HT-29 (cell line): Measurements from ENCODE around the gene CAPN15. TPM values are rescaled to one million over a fixed set of nuclear protein-coding genes. Genes with fewer than 3 reads are reported as not detected.
"Not testable (repeated sequence)": the region's sequence is repeated elsewhere in the genome, so short reads cannot be mapped to it uniquely, and the experiment has no call there.

Source experiments
- DNase-seq: peaks from one replicate; pipeline ENCODE4 v3.0.0-alpha.2; 2015; ENCODE audit warnings: low spot score
- total RNA-seq: library from RNA; depleted of rRNA; stranded (reverse); fragments of >200 nt; shearing (Covaris generic); gene quantifications from 2 replicates; pipeline ENCODE4 v1.2.3, GENCODE V29; 2014

The CAPN15 gene
- total RNA-seq, 1 experiment from 2014 or later = 161 TPM

DNA sequence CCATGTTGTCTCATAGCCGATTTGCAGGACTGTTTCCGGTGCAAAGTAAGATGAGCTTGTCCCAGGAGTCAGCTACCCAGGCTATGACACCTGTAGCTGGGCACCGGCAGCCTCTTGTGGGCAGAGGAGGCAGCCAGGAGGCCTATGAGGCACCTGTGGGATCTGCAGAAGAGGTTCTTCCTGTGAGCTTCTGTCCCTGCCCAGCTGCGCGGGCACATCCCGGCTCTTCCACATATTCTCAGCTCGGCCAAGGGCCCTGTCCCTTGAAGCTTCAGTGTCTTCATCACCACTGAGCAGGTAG lies 21.3 kb upstream of the CAPN15 start:
- DNase-seq = no peak

DNA sequence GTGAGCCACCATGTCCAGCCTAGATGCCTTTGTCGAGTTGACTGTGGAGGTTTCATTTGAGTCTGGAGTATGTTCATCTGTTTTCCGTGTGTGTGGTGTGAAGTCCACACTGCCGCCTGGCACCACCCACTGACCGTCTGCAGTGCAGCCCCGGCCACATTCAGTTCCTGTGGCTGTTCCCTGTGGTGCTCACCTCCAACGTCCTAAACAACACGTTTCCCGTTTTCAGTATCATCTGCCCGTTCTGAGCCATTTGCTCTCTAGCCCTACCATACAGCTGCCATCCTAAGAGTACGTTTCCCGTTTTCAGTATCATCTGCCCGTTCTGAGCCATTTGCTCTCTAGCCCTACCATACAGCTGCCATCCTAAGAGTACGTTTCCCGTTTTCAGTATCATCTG lies 20.0 kb upstream of the CAPN15 start:
- not testable (repeated sequence) for DNase-seq

DNA sequence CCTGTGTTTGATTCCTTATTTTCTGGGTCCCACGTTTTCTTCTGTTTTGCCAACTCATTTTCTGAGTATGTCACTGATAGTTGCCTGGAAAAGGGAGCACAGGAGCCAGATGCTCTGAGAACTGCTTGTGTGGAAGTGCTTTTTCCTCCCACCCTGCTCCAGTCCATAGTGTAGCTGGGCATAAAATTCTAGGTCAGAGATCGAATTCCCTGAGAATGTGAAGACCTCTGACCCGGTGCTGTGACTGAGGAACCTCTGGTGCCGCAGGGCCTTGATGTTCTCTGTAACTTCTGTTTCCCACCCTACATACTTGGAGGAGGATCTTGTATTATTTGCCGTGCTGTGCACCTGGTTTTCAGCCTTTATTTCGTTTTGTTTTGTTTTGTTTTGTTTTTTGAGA lies 19.5 kb upstream of the CAPN15 start:
- no peak for DNase-seq

DNA sequence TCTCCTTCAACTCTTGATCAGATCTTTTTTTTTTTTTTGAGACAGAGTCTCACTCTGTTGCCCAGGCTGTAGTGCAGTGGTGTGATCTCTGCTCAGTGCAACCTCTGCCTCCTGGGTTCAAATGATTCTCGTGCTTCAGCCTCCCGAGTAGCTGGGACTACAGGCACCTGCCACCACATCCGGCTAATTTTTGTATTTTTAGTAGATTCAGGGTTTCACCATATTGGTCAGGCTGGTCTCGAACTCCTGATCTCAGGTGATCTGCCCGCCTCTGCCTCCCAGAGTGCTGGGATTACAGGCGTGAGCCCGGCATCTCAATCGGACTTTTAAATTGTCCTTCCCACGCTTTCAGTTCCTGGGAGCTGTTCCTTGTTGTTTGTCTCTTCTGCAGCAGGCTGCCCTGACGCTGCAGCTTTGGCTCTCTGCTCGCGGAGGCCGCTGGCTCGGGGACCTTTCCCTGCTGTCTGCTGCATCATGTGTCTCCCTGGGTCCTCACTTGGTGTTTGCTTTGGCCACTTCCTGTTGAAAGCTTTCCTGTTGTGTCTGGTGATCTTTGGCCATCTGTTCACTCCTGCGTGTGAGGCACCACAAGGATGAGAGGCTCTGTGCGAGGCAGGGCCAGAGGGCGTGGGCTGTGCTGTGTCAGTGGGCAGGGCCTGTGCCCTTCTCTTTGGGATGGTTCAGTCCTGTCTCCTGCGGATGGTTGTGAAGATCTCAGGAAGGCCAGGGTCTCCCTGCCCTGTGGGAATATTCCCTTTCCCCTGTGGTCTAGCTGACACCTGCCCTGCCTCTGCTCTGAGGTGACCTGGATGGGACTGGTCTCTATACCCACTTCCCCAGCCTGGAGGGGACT lies 18.4 kb upstream of the CAPN15 start:
- DNase-seq = no peak

DNA sequence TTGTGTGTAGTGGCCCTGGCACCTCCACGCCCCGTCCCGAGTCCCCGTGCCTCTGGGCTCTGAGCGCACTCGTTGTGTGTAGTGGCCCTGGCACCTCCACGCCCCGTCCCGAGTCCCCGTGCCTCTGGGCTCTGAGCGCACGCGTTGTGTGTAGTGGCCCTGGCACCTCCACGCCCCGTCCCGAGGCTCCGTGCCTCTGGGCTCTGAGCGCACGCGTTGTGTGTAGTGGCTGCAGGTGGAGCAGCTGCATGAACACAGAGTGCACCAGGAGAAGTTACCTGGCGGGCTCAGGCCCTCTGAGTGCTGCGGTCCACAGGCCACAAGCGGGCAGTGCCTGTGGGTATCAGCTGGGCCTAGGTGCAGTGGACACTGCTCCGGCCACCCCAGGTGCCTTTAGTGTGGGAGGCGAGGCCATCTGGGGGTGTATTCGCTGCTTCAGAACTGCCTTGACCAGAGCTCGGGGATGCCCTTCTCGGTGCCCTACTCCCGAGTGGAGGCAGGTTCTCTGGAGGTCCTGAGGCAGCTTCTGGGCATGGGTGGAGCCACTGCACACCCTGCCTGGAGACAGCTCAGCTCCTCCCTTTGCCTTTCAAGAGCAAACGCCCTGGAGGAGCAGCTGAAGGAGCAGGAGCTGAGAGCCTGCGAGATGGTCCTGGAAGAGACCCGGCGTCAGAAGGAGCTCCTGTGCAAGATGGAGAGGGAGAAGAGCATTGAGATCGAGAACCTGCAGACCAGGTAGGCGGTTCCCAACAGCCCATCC lies 17.3 kb upstream of the CAPN15 start:
- no peak for DNase-seq

DNA sequence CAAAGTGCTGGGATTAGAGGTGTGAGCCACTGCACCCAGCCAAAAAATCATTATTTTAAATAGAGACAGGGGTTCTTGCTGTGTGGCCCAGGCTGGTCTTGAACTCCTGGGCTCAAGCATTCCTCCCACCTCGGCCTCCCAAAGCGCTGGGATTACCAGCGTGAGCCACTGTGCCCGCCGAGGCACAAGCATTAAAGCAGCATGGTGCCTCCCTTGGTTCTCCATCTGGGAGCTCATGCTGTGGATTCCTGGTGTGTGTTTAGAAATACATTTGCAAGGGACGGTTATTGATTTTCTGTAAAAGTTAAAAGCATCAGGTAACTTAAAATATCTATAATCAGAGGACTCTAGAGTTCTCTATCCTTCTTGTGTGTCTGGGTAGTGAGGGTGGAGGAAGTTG lies 14.7 kb upstream of the CAPN15 start:
- DNase-seq = no peak

DNA sequence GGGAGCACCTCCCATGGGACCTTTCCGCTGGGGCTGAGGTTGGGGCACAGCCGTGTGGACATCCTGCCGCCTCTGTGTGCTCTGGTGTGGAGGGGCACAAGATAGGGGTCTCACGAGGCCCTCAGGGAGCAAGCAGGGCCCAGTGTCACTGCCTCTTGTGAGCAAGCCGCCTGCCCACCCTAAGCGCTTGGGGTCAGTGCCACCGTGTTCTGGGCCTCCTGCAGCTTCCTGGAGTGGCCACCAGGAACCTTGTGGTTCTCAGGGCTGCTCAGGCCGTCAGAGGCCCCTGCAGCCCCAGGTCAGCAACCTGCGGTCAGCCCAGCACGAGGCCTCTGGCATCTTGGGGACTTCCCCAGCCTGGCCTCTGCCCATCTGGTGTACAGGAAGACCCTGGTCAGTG lies 13.6 kb upstream of the CAPN15 start:
- DNase-seq = no peak

DNA sequence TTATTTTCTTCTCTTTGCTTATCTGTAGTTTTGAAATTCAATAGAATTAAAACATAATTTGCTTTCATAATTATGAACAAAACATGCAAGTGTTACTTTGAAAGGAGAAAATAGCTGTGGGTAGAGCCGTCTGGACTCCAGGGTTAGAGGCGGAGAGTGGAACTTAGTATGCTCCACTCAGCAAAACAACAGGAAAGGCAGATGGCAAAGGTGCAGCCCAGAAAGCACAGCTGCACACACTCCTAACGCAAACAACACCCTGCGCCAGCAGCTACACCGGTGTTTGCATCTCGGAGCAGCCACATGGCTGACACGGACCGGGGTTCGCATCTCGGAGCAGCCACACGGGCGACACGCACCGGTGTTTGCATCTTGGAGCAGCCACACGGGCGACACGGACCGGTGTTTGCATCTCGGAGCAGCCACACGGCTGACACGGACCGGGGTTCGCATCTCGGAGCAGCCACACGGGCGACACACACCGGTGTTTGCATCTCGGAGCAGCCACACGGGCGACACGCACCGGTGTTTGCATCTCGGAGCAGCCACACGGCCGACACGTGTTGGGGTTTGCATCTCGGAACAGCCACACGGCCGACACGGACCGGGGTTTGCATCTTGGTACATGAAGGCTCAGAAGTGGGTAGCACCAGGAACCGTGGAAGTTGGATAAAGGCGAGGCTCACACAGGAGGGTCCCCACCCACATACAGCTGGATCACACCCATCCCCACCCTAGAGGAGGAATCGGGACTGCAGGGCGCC lies 12.2 kb upstream of the CAPN15 start:
- no peak for DNase-seq

DNA sequence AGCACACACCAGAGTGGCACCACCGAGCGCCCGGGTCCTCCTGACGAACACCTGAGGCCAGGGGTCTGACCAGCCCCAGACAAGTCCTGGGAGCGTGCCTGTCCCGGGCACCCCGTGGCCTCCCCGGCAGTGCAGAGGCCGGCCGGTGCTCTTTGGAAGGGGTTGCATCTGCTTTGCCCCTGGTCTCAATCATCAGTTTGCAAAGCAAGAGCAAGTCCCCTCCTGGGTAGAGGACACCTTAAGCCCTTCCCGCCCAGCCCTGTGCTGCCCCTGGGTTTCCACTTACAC lies 11.6 kb upstream of the CAPN15 start:
- no peak for DNase-seq

DNA sequence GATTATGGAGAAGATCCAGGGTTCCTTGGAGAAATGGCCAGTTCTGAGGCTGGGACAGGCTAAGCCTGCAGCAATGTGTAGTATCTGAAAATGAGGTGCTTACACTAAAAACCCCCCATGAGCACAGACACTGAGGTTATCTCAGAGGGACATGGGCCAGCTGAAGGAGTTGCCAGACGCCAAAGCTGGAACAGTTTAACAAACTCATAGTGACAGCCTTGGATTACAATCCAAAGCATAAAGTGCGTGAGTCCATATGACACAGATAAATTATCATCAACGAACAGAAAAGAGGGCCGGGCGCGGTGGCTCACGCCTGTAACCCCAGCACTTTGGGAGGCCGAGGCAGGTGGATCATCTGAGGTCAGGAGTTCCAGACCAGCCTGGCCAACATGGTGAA lies 11.2 kb upstream of the CAPN15 start:
- DNase-seq = no peak

DNA sequence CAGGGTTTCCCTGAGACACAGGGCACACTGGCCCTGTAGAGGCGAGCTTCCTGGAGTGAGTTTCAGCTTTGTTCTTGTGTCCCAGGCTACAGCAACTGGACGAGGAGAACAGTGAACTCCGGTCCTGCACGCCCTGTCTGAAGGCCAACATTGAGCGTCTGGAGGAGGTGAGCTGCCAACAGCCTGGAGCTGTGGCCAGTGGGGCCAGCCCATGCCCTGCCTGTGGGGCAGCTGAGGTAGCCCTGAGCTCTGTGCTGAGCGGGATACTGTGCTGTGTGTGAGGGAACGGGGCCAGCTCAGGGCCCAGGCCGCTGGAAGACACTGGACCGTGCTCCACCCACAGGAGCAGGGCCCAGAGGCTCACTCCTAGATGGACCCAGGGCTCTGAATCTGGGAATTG lies 8.7 kb upstream of the CAPN15 start:
- no peak for DNase-seq

DNA sequence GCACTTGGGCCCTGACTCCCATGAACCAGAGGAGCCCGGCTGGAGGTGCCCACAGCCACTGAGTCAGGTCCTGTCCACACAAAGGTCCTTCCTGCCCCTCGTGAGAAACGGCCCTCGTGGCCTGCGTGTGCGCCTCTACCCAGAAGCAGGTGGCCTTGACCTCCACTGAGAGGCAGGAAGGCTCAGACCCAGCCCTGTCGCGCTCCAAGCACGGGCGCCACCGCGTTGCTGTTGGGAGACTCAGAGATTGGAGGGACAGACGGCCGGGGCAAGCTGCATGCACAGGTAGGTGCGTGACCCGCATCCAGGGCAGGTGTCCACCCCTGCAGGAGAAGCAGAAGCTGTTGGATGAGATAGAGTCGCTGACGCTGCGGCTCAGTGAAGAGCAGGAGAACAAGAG lies 8.1 kb upstream of the CAPN15 start:
- DNase-seq = no peak

DNA sequence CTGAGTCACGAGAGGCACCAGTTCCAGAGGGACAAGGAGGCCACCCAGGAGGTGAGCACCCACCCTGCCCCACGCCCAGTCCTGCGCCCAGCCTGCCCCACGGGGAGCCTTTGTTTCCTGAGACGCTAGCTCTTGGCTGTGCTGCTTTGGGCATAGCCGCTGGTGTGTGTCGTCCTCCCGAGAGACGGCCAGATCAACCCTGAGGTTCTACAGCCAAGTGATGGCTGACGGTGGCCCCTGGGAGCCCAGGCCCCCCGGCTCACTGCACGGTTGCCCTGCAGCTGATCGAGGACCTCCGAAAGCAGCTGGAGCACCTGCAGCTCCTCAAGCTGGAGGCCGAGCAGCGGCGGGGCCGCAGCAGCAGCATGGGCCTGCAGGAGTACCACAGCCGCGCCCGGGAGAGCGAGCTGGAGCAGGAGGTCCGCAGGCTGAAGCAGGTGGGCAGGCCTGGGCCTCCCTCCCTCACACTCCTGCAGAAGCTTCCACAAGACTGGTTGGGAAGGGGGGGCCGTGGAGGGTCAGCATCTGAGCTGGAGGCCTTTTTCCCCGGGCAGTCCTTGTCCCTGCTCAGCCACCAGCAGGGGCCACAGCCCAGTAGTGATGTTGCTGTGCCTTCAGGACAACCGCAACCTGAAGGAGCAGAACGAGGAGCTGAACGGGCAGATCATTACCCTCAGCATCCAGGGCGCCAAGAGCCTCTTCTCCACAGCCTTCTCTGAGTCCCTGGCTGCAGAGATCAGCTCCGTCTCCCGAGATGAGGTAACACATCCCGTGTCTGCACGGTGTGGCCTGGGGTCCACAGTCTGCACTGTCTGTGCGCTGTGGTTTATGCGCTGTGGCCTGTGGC lies 7.4 kb upstream of the CAPN15 start:
- no peak for DNase-seq

DNA sequence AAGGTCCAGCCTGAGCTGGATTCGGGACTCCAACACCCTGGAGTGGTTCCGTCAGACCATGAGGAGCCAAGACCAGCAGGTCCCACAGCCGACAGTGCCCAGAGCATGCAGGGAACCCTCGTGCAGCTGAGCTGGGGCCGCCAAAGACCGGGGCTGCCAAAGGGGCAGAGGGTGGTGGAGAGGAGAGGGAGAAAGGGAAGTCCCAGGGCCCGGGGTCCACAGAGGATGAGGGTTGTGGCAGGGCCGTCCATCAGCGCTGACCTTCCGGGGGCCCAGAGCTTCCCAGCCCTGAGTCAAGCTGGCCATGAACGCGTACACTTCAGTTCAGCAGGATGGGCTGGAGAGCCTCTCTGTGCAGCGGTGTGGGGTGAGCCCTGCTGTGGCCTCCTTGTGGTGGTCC lies 6.7 kb upstream of the CAPN15 start:
- no peak for DNase-seq

DNA sequence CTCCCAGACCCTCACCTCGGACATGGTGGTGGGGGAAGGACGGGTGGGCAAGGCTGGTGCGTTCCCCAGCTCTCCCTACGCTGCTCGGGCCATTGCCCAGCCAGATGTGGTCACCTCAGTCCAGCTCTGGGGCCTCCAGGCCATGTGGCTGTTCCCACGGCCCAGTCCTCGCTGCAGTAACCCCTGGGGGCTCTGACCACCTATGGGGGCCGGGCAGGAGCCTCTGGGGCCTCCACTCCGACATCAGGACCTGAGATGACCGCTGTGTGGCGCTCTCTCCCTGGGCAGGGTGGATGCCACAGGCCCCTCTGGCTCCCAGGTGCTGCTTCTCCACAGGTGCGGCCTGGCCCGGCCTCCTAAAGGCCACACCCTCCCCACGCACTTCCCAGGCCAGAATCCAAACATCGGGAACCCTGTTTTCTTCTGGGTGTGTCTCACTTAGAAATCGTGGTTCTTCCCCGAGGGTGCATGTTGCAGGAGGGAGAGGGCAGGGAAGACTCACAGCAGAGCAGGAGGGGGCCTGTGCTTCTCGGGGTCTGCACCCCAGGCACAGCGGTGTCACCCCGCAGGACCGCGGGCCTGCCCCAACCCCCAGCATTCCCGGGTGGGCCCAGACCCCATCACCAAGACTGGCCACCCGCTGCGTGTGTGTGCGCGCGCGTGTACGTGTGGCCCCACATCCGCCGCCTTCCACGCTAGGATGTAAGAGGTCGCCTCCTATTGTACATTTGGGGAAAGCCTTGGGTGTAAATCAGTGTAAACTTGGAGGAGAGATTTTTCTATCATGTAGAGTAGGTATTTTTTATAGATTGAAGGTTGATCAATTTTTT lies 5.9 kb upstream of the CAPN15 start:
- DNase-seq = peak; percentile 64

DNA sequence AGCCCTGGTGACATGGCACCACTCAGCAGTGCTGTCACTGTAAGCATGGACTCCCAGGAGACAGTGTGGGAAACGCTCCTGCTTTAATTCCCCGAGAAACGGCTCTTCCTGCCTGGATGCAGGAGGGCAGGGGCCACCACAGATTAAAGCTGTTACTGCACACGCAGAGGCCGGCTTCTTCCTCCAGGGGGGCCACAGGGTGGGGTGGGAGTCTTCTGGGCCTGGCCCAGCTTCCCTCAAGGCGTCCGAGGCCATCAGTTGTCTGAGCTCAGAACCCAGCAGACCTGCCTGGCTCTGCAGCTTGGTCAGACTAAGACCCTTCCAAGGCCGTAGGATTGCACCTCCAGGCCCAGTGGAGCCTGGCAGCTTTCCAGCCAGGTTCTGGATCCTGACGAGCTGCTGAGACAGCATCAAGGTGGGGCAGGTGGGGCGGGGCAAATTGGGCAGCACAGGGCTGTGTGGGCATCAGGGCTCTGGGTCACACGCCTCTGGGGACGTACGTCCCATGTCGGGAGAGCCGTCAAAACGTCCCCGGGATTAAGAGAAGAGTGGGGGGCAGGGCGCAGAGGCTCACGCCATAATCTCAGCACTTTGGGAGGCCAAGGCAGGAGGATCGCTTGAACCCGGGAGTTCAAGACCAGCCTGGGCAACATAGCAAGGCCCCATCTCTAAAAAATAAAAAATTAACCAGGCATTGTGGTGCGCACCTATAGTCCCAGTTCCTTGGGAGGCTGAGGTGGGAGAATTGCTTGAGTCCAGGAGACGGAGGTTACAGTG lies 5.0 kb upstream of the CAPN15 start:
- no peak for DNase-seq

DNA sequence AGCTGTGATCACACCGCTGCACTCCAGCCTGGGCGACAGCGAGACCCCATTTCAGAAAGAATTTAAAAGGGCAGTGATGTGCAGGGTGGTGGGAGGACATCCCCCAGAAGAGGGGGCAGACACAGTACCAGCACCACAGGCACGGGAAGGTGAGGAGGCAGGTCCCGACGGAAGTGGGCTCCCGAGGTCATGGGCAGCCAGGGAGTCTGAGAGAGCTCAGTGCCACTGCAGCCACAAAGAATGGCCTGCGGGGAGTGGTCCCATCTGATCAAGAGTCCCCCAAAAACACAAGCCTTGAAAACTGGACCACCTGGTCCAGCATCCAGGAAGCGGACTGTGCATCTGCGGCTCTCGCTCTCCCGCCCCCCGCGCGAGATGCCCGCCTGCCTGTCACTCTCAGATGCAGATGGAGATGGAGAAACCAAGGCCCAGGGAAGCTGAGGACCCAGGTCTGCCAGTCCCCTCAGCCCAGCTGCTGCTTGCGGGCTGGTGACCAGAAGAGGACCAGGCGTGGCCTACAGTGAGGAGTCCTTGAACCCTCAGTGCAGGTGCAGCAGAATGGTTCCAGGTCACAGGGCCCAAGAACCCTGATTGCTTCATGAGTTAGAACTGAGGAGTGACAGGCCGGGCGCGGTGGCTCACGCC lies 4.3 kb upstream of the CAPN15 start:
- DNase-seq = no peak

DNA sequence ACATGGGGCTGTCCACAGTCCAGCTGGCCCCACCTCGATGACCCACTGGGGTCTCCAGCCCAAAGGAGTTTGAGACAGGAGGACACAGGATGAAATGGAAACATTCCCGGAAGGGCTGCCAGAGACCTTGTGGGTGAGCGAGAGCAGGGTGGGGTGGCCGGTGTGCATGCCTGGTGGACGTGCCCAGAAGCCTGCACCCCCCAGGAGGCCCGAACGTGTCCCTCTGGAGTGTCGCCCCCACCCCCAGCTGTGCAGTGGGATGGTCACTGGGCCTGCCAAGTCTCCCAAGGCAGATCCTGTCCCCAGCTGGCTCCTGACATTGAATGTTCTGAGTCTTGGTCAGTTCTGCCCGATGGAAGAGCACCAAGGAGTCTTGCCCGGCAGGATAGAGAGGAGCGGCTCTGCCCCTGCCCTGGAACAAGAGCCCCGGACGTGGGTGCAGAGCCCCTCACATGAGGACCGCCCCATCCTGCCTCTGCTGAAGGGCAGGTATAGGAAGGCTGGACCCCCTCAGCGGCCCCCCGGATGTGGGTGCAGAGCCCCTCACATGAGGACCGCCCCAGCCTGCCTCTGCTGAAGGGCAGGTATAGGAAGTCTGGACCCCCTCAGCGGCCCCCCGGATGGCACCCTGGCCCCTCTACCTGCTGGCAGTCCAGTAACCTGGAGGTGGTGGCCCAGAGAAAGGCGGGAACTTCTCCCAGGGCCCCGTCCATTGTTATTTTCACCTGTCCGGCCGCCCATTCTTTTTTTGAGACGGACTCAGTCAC lies 3.1 kb upstream of the CAPN15 start:
- DNase-seq = no peak

DNA sequence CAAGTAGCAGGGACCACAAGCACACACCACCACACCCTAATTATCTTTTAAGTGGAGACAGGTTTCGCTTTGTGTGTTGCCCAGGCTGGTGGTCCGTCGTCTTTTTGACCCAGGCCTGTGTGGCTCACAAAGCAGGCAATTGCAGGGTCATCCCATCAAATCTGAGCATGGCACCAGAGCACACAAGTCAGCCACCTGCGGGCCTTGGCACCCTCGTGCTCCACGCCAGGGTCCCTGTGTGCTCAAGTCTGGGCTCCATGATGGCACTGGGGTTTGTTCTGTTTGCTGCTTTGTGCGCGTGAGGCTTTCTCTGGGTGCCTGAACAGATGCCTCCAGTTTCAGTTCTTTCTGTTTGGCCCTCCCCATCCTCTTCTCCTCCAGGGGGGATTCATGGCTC lies 2.4 kb upstream of the CAPN15 start:
- DNase-seq = no peak
